NCI-H1694 treated with DMSO at 0.1 percent for 48 hours (cell line): ENCODE measurements around the gene ARFGAP3.

Experiments
- DNase-seq: peaks from one replicate; lab custom pipeline; 2025; lab: John Stamatoyannopoulos, UW

ARFGAP3 gene

GRCh38 chr22:42856865-42857704, at the start of gene ARFGAP3:
Gene ARFGAP3 (minus strand): TSS chr22:42857273. CDS start chr22:42857182, 91 bp downstream.
- peak; percentile 77 for DNase-seq

GRCh38 chr22:42905702-42906183, 48.7 kb upstream of the ARFGAP3 start:
- no peak for DNase-seq

GRCh38 chr22:42905217-42905616, 48.1 kb upstream of the ARFGAP3 start:
- no peak for DNase-seq

- DNase-seq = no peak
These were observed 47.0 kb upstream of the ARFGAP3 start for GRCh38 chr22:42904050-42904449.

GRCh38 chr22:42902875-42903510, 45.9 kb upstream of the ARFGAP3 start:
- no peak for DNase-seq

GRCh38 chr22:42901790-42902508, 44.9 kb upstream of the ARFGAP3 start:
- peak; percentile 15 for DNase-seq

- DNase-seq = no peak
These were observed 40.9 kb upstream of the ARFGAP3 start for GRCh38 chr22:42897960-42898359.

GRCh38 chr22:42895541-42895981, 38.5 kb upstream of the ARFGAP3 start:
- no peak for DNase-seq

GRCh38 chr22:42895087-42895486, 38.0 kb upstream of the ARFGAP3 start:
- no peak for DNase-seq

- no peak for DNase-seq
These were observed 36.5 kb upstream of the ARFGAP3 start for GRCh38 chr22:42893371-42894150.

GRCh38 chr22:42892571-42893316, 35.7 kb upstream of the ARFGAP3 start:
- DNase-seq = no peak

- DNase-seq = no peak
These were observed 35.1 kb upstream of the ARFGAP3 start for GRCh38 chr22:42892156-42892555.

GRCh38 chr22:42891696-42892095, 34.6 kb upstream of the ARFGAP3 start:
- no peak for DNase-seq

- DNase-seq = no peak
These were observed 33.9 kb upstream of the ARFGAP3 start for GRCh38 chr22:42891008-42891407.

GRCh38 chr22:42889304-42889703, 32.2 kb upstream of the ARFGAP3 start:
- DNase-seq = no peak

- DNase-seq = no peak
These were observed 30.7 kb upstream of the ARFGAP3 start for GRCh38 chr22:42887523-42888507.

- DNase-seq = no peak
These were observed 30.0 kb upstream of the ARFGAP3 start for GRCh38 chr22:42887120-42887519.

GRCh38 chr22:42885446-42885845, 28.4 kb upstream of the ARFGAP3 start:
- no peak for DNase-seq

- no peak for DNase-seq
These were observed 27.7 kb upstream of the ARFGAP3 start for GRCh38 chr22:42884616-42885375.
